Adipocyte (in vitro differentiated cells): Measurements from ENCODE around the gene NREP.

ENCODE experiments used
- DNase-seq: peaks from one replicate; pipeline ENCODE4 v3.0.0-alpha.2; 2015; ENCODE audit warnings: low read depth
- H3K27me3 ChIP-seq: replicated peaks from 2 replicates; pipeline ENCODE4 v1.7.0; 2013; ENCODE audit warnings: mild to moderate bottlenecking, low read length, moderate library complexity; ENCODE audit not compliant: control insufficient read depth, insufficient read depth
- H3K36me3 ChIP-seq: 2 replicates; pipeline ENCODE4 v1.7.0; 2013; ENCODE audit warnings: low read length, mild to moderate bottlenecking, moderate library complexity; ENCODE audit not compliant: control insufficient read depth, insufficient read depth, severe bottlenecking
- H3K4me1 ChIP-seq: 2 replicates; pipeline ENCODE4 v1.7.0; 2013; ENCODE audit warnings: mild to moderate bottlenecking, low read length, moderate library complexity; ENCODE audit not compliant: control insufficient read depth, insufficient read depth
- H3K4me3 ChIP-seq: 2 replicates; pipeline ENCODE4 v1.7.0; 2013; ENCODE audit warnings: mild to moderate bottlenecking, low read length, moderate library complexity
- H3K9ac ChIP-seq: 2 replicates; pipeline ENCODE4 v1.7.0; 2013; ENCODE audit warnings: mild to moderate bottlenecking, low read length, moderate library complexity
- H3K9me3 ChIP-seq: 2 replicates; pipeline ENCODE4 v1.7.0; 2013; ENCODE audit warnings: mild to moderate bottlenecking, low read length, moderate library complexity; ENCODE audit not compliant: control insufficient read depth

NREP gene

DNA sequence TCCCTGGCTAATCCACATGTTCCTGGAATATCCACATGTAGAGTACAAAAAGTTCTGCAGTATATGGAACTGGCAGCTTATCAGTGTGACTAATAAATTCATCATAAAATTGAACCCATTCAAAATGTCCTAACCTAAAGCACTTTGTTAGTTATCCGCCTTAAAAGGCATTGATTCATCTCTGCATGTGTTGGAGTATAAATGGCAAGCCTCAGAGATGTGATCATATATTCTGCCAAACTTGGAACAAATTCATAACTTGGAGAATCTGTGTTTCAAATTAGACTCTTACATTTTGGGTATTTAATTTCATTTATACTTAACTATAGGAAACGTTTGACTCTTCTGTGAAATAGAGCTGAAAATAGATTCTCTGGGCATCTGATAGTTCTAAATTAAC is 25.2 kb upstream of the NREP start:
- Histone ChIP-seq H3K27me3 (no peaks in the 10 kb centered on the region), H3K36me3 (no peaks in the 10 kb centered on the region), H3K9ac (no peak overlapping the region), H3K9me3 (no peaks in the 10 kb centered on the region), H3K4me3 (no peak overlapping the region), H3K4me1 (peaks cover 9% of the 10 kb centered on the region)
- DNase-seq, result no peak

- H3K4me1 ChIP-seq, result peaks cover 9% of the 10 kb centered on the region
- H3K27me3 ChIP-seq, result no peaks in the 10 kb centered on the region
- H3K36me3 ChIP-seq, result no peaks in the 10 kb centered on the region
- H3K9me3 ChIP-seq, result no peaks in the 10 kb centered on the region
- no peak for DNase-seq
- H3K4me3 ChIP-seq, result no peak overlapping the region
- no peak overlapping the region for H3K9ac ChIP-seq
Measured at GRCh38 chr5:111781200-111781599, 24.2 kb upstream of the NREP start.

GRCh38 chr5:111779922-111780292 is 22.9 kb upstream of the NREP start:
- no peaks in the 10 kb centered on the region for H3K9me3 ChIP-seq
- H3K4me1 ChIP-seq, result peaks cover 16% of the 10 kb centered on the region
- H3K36me3 ChIP-seq, result no peaks in the 10 kb centered on the region
- H3K27me3 ChIP-seq, result no peaks in the 10 kb centered on the region
- H3K9ac ChIP-seq, result no peak overlapping the region
- H3K4me3 ChIP-seq, result no peak overlapping the region
- peak; percentile 46 for DNase-seq

DNA sequence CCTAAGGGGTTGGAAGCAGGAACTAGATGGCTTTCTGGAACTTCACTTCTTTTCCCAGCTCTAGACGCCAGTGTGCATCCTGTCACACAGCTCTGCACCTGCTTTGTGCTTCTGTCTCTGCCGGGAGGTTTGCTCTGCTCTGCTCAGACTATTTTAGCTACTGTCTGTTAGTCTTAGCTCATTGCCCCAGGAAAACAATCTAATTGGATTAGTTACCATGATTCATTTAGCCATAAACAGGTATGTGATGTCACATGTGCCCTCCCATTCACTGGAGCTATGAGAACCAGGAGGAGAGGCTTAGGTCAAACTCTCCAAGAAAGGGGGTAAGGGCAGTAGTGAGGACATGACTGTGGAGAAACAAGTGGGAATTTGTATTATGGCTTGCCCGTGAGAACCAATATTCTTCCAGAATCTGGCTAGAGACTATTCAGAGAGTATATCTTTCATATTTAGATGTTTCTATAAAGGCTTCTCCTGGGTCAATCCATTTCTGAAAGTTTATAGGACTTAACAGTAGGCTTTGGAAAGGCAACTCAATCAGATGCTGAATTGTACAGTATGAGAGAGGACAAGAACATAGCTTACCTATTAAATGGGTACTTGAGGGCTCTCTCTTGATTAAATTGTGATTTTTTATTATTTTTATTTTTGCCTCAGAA is 22.4 kb upstream of the NREP start:
- Histone ChIP-seq H3K9me3 (no peaks in the 10 kb centered on the region), H3K27me3 (no peaks in the 10 kb centered on the region), H3K4me3 (no peak overlapping the region), H3K4me1 (peaks cover 20% of the 10 kb centered on the region), H3K9ac (no peak overlapping the region), H3K36me3 (no peaks in the 10 kb centered on the region)
- no peak for DNase-seq

GRCh38 chr5:111776913-111777781 is 20.2 kb upstream of the NREP start:
- peaks cover 20% of the 10 kb centered on the region for H3K4me1 ChIP-seq
- no peak for DNase-seq
- H3K9me3 ChIP-seq, result no peaks in the 10 kb centered on the region
- H3K4me3 ChIP-seq, result no peak overlapping the region
- no peaks in the 10 kb centered on the region for H3K36me3 ChIP-seq
- H3K27me3 ChIP-seq, result no peaks in the 10 kb centered on the region
- no peak overlapping the region for H3K9ac ChIP-seq

DNA sequence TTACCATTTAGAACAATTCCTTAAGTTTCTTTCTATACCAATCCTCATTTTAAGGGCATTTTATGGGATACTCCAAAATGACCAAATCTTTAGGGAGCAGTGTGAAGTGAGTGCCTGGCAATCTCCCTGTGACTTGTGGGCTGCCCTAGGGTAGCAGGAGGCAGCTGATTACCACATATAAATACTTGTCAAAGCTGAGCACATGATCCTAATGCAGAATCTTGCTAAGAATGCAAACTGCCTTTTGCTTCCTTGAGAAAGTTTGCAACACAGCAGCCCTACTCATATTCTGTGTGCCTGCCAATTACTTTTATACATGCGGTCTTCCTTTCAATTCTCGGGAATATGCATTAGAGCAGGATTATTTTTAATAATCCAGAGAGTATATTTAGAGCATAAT is 18.2 kb upstream of the NREP start:
- Histone ChIP-seq H3K4me1 (peaks cover 17% of the 10 kb centered on the region), H3K9me3 (no peaks in the 10 kb centered on the region)

DNA sequence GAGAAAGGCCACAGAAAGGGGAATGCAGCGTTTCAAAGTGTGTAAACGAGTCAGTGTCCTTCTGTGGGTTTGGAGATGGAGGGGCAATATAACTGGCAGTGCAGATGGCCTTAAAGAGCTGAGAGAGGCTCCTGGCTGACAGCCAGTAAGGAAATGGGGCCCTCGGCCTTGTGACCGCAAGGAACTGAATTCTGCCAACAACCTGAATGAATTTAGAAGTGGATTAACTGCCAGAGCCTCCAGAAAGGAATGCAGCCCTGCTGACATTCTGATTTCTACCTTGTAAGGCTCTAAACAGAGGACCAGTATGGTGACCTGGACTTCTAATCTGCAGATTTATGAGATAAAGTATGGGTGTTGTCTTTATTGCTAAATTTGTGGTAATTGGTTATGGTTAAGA is 17.5 kb upstream of the NREP start:
- no peaks in the 10 kb centered on the region for H3K27me3 ChIP-seq
- no peak overlapping the region for H3K4me3 ChIP-seq
- no peaks in the 10 kb centered on the region for H3K36me3 ChIP-seq
- H3K4me1 ChIP-seq, result peaks cover 12% of the 10 kb centered on the region
- no peak overlapping the region for H3K9ac ChIP-seq
- no peaks in the 10 kb centered on the region for H3K9me3 ChIP-seq
- peak; percentile 58 for DNase-seq

More for the DNA sequence above, 18.2 kb upstream of the NREP start:
- H3K27me3 ChIP-seq, result no peaks in the 10 kb centered on the region
- H3K4me3 ChIP-seq, result no peak overlapping the region
- peak; percentile 83 for DNase-seq
- no peak overlapping the region for H3K9ac ChIP-seq
- H3K36me3 ChIP-seq, result no peaks in the 10 kb centered on the region

GRCh38 chr5:111772456-111773122 is 15.6 kb upstream of the NREP start:
- no peak overlapping the region for H3K9ac ChIP-seq
- H3K27me3 ChIP-seq, result no peaks in the 10 kb centered on the region
- no peaks in the 10 kb centered on the region for H3K9me3 ChIP-seq
- peaks cover 12% of the 10 kb centered on the region for H3K4me1 ChIP-seq
- H3K4me3 ChIP-seq, result no peak overlapping the region
- no peaks in the 10 kb centered on the region for H3K36me3 ChIP-seq
- DNase-seq, result no peak

DNA sequence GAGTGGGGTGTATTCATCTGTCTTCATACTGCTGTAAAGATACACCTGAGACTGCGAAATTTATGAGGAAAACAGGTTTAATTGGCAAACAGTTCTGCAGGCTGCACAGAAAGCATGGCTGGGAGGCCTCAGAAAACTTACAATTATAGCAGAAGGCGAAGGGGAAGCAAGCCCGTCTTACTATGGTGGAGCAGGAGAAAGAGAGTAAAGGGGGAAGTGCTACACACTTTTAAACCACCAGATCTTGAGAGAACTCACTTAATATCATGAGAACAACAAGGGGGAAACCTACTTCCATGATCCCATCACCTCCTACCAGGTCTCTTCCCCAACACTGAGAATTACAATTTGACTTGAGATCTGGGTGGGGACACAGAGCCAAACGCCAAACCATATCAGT is 12.5 kb upstream of the NREP start:
- no peaks in the 10 kb centered on the region for H3K9me3 ChIP-seq
- peaks cover 2% of the 10 kb centered on the region for H3K4me1 ChIP-seq
- no peaks in the 10 kb centered on the region for H3K27me3 ChIP-seq
- H3K4me3 ChIP-seq, result no peak overlapping the region
- no peaks in the 10 kb centered on the region for H3K36me3 ChIP-seq
- no peak overlapping the region for H3K9ac ChIP-seq
- no peak for DNase-seq

- H3K4me1 ChIP-seq, result peaks cover 3% of the 10 kb centered on the region
- no peak for DNase-seq
- no peaks in the 10 kb centered on the region for H3K9me3 ChIP-seq
- H3K27me3 ChIP-seq, result no peaks in the 10 kb centered on the region
- H3K36me3 ChIP-seq, result no peaks in the 10 kb centered on the region
- no peak overlapping the region for H3K9ac ChIP-seq
- no peak overlapping the region for H3K4me3 ChIP-seq
Measured at GRCh38 chr5:111765613-111766571, 8.9 kb upstream of the NREP start.
